IMR-90 (cell line): ENCODE data around the gene HOXC12. TPM values are rescaled to one million over a fixed set of nuclear protein-coding genes. Genes with fewer than 3 reads are reported as not detected.

Experiments
- ATAC-seq: fragments of 200-7000 bp; cut with Tn5 transposase; 2 replicates; pipeline ENCODE4 v1.9.1; 2020; ENCODE audit warnings: low read depth, mild to moderate bottlenecking, moderate library complexity
- BruUV-seq: library from RNA; stranded (reverse); fragments of 400-500 nt; replicated peaks from 2 replicates; lab custom pipeline; 2021; lab: Mats Ljungman, UMichigan
- CTCF ChIA-PET: fragments of 300-600 bp; formaldehyde crosslinking; extraction: SDS; loops from one replicate; lab custom pipeline; 2021; ENCODE audit warnings: antibody characterized with exemption; lab: Yijun Ruan, JAX
- POLR2A ChIA-PET: fragments of 300-600 bp; sonication (Branson Sonifier 250); formaldehyde crosslinking; loops from one replicate; lab custom pipeline; 2022; ENCODE audit warnings: antibody characterized with exemption; ENCODE audit not compliant: unreplicated experiment; lab: Charles Lee
- DNase-seq: peaks from one replicate; pipeline ENCODE4 v3.0.0; 2013
- H2AFZ ChIP-seq: replicated peaks from 2 replicates; pipeline ENCODE3; 2013; ENCODE audit warnings: low read length, mild to moderate bottlenecking; ENCODE audit not compliant: poor library complexity
- H2AK5ac ChIP-seq: 2 replicates; pipeline ENCODE4 v1.6.1; 2013; ENCODE audit warnings: low read depth, low read length, inconsistent platforms
- H2AK9ac ChIP-seq: replicated peaks from 2 replicates; pipeline ENCODE3; 2013; ENCODE audit warnings: mild to moderate bottlenecking, low read depth, low read length, moderate library complexity; ENCODE audit not compliant: poor library complexity
- H2BK120ac ChIP-seq: 2 replicates; pipeline ENCODE4 v1.6.1; 2013; ENCODE audit warnings: low read depth, low read length, inconsistent platforms
- H2BK15ac ChIP-seq: 3 replicates; pipeline ENCODE4 v1.6.1; 2013; ENCODE audit warnings: low read depth, low read length, inconsistent platforms
- H2BK20ac ChIP-seq: 2 replicates; pipeline ENCODE4 v1.6.1; 2013; ENCODE audit warnings: low read depth, mild to moderate bottlenecking, inconsistent platforms, low read length, moderate library complexity
- H2BK5ac ChIP-seq: 2 replicates; pipeline ENCODE4 v1.6.1; 2013; ENCODE audit warnings: mild to moderate bottlenecking, low read depth, low read length, inconsistent platforms; ENCODE audit not compliant: poor library complexity, severe bottlenecking
- H3K14ac ChIP-seq: replicated peaks from 2 replicates; pipeline ENCODE4 v1.6.1; 2013; ENCODE audit warnings: low read depth, low read length, inconsistent platforms
- H3K18ac ChIP-seq: 2 replicates; pipeline ENCODE4 v1.6.1; 2013; ENCODE audit warnings: low read depth, low read length, control low read depth
- H3K23ac ChIP-seq: 2 replicates; pipeline ENCODE4 v1.6.1; 2013; ENCODE audit warnings: low read depth, low read length, inconsistent platforms
- H3K27ac ChIP-seq: 2 replicates; pipeline ENCODE4 v1.5.1; 2013; ENCODE audit warnings: mild to moderate bottlenecking, control low read depth, low read length; ENCODE audit not compliant: insufficient read depth
- H3K27me3 ChIP-seq: 2 replicates; pipeline ENCODE4 v1.6.1; 2013; ENCODE audit warnings: low read length; ENCODE audit not compliant: control insufficient read depth, insufficient read depth
- H3K36me3 ChIP-seq: 2 replicates; pipeline ENCODE4 v1.6.1; 2013; ENCODE audit warnings: low read length, mixed read lengths; ENCODE audit not compliant: control insufficient read depth, insufficient read depth
- H3K4ac ChIP-seq: 2 replicates; pipeline ENCODE4 v1.6.1; 2013; ENCODE audit warnings: low read depth, low read length, inconsistent platforms
- H3K4me1 ChIP-seq: 2 replicates; pipeline ENCODE4 v1.6.1; 2013; ENCODE audit warnings: low read length, mixed read lengths; ENCODE audit not compliant: control insufficient read depth, insufficient read depth
- H3K4me2 ChIP-seq: 2 replicates; pipeline ENCODE4 v1.6.1; 2013; ENCODE audit warnings: low read depth, mild to moderate bottlenecking, control low read depth, low read length, moderate library complexity
- H3K4me3 ChIP-seq: 2 replicates; pipeline ENCODE4 v1.5.1; 2013; ENCODE audit warnings: low read depth, mild to moderate bottlenecking, control low read depth, low read length, moderate library complexity; ENCODE audit not compliant: insufficient read depth
- H3K56ac ChIP-seq: 2 replicates; pipeline ENCODE4 v1.6.1; 2013; ENCODE audit warnings: low read length, inconsistent platforms; ENCODE audit not compliant: insufficient read depth; ENCODE audit errors: extremely low read depth
- H3K79me1 ChIP-seq, 2 experiments: 2 replicates each; pipeline ENCODE4 v1.6.1; 2013; ENCODE audit warnings: low read length in 2 of 2, inconsistent platforms in 1 of 2, low read depth in 1 of 2
- H3K9ac ChIP-seq: 2 replicates; pipeline ENCODE4 v1.6.1; 2013; ENCODE audit warnings: low read depth, low read length, control low read depth
- H3K9me1 ChIP-seq: 2 replicates; pipeline ENCODE4 v1.6.1; 2013; ENCODE audit warnings: low read length, inconsistent platforms; ENCODE audit not compliant: insufficient read depth
- H3K9me3 ChIP-seq: 2 replicates; pipeline ENCODE4 v1.6.1; 2013; ENCODE audit warnings: low read length; ENCODE audit not compliant: control insufficient read depth, insufficient read depth
- H4K20me1 ChIP-seq: 2 replicates; pipeline ENCODE4 v1.6.1; 2013; ENCODE audit warnings: low read length, inconsistent platforms; ENCODE audit not compliant: insufficient read depth
- H4K5ac ChIP-seq: 2 replicates; pipeline ENCODE4 v1.6.1; 2013; ENCODE audit warnings: mild to moderate bottlenecking, low read depth, low read length, control low read depth
- H4K8ac ChIP-seq, 2 experiments: 2 replicates each; pipeline ENCODE4 v1.6.1; 2013; ENCODE audit warnings: low read depth in 2 of 2, low read length in 2 of 2, control low read depth in 1 of 2, inconsistent platforms in 1 of 2
- H4K91ac ChIP-seq: 2 replicates; pipeline ENCODE4 v1.6.1; 2013; ENCODE audit warnings: low read depth, low read length, inconsistent platforms; ENCODE audit not compliant: insufficient read depth
- BHLHE40 ChIP-seq: fragments of 150-350 bp; IDR thresholded peaks from 2 replicates; pipeline ENCODE4 v1.6.1; 2016; ENCODE audit warnings: mild to moderate bottlenecking, low read depth, low read length
- CEBPB ChIP-seq: IDR thresholded peaks from 2 replicates; pipeline ENCODE4 v1.6.1; 2012; ENCODE audit warnings: low read depth, low read length, improper control_type of control experiment
- CHD1 ChIP-seq: IDR thresholded peaks from 2 replicates; pipeline ENCODE4 v1.6.1; 2012; ENCODE audit warnings: low read depth, low read length, improper control_type of control experiment
- CTCF ChIP-seq: conservative IDR thresholded peaks from 2 replicates; pipeline ENCODE4 v1.5.1; 2012; ENCODE audit warnings: mild to moderate bottlenecking, low read depth, low read length, improper control_type of control experiment
- ELK1 ChIP-seq: fragments of 150-350 bp; IDR thresholded peaks from 2 replicates; pipeline ENCODE4 v1.6.1; 2016; ENCODE audit warnings: low read depth, mild to moderate bottlenecking, low read length, moderate library complexity, borderline replicate concordance
- FOS ChIP-seq: fragments of 150-350 bp; IDR thresholded peaks from 2 replicates; pipeline ENCODE4 v1.6.1; 2016; ENCODE audit warnings: low read depth, low read length
- MAFK ChIP-seq: IDR thresholded peaks from 2 replicates; pipeline ENCODE4 v1.6.1; 2012; ENCODE audit warnings: low read depth, low read length, improper control_type of control experiment
- MAZ ChIP-seq: IDR thresholded peaks from 2 replicates; pipeline ENCODE4 v1.6.1; 2012; ENCODE audit warnings: low read depth, mild to moderate bottlenecking, low read length, improper control_type of control experiment, moderate library complexity, borderline replicate concordance
- MXI1 ChIP-seq: IDR thresholded peaks from 2 replicates; pipeline ENCODE4 v1.6.1; 2012; ENCODE audit warnings: low read depth, mild to moderate bottlenecking, low read length, moderate library complexity, borderline replicate concordance
- NFE2L2 ChIP-seq: fragments of 150-350 bp; IDR thresholded peaks from 2 replicates; pipeline ENCODE4 v1.6.1; 2016; ENCODE audit warnings: low read depth, mild to moderate bottlenecking, low read length
- RAD21 ChIP-seq: IDR thresholded peaks from 2 replicates; pipeline ENCODE4 v1.6.1; 2012; ENCODE audit warnings: low read length, improper control_type of control experiment
- RCOR1 ChIP-seq: IDR thresholded peaks from 2 replicates; pipeline ENCODE4 v1.6.1; 2012; ENCODE audit warnings: mild to moderate bottlenecking, low read length, improper control_type of control experiment; ENCODE audit not compliant: insufficient replicate concordance
- RFX5 ChIP-seq: IDR thresholded peaks from 2 replicates; pipeline ENCODE4 v1.8.0; 2012; ENCODE audit warnings: low read depth, mild to moderate bottlenecking, low read length, moderate library complexity
- SMC3 ChIP-seq: fragments of 150-350 bp; IDR thresholded peaks from 2 replicates; pipeline ENCODE4 v1.6.1; 2016; ENCODE audit warnings: low read depth, mild to moderate bottlenecking, antibody characterized with exemption, low read length, moderate library complexity
- USF2 ChIP-seq: fragments of 150-350 bp; IDR thresholded peaks from 2 replicates; pipeline ENCODE4 v1.6.1; 2017; ENCODE audit warnings: mild to moderate bottlenecking, antibody characterized with exemption, low read length, low read depth
- WGBS, 2 experiments: methylation state at CpG; one replicate each; pipeline versions ENCODE4 v1.1.5 to v1.1.7; 2013; ENCODE audit warnings: missing lambda C conversion rate in 2 of 2; ENCODE audit not compliant: insufficient read length in 1 of 2; ENCODE audit errors: extremely low coverage in 2 of 2; 5-methylcytosine and 5-hydroxymethylcytosine counted together
- dilution Hi-C: fragments of 300-500 bp; cut with HindIII; formaldehyde crosslinking; loops from one replicate; pipeline ENCODE4 v1.14.3; 2018; ENCODE audit warnings: low sequenced_read_pairs; ENCODE audit not compliant: unreplicated experiment
- in situ Hi-C: fragments of 300-500 bp; cut with MboI; formaldehyde crosslinking; loops from 3 replicates; pipeline ENCODE4 v1.14.3; 2019; ENCODE audit warnings: low sequenced_read_pairs, inconsistent platforms, mixed read lengths
- intact Hi-C: fragments of 100-400 bp; cut with micrococcal nuclease; formaldehyde crosslinking; loops from 2 replicates; pipeline ENCODE4 v1.10.0; 2022
- polyA plus RNA-seq, 3 experiments: library from polyadenylated mRNA; depleted of rRNA; stranded (reverse); fragments of >200 nt; gene quantifications; 2 replicates each; pipeline ENCODE4 v1.2.3, GENCODE V29; 2012; ENCODE audit warnings: low replicate concordance in 1 of 3
- total RNA-seq: library from RNA; depleted of rRNA; stranded (reverse); fragments of >200 nt; gene quantifications from 2 replicates; pipeline ENCODE4 v1.2.3, GENCODE V29; 2012

HOXC12 gene
- total and polyA plus RNA-seq, 2 of the 4 experiments (the other 2 are of a cell fraction) = not detected

GRCh38 chr12:53927220-53928029, 27.3 kb upstream of the HOXC12 start:
- Histone ChIP-seq H3K27ac (no peak overlapping the region), H3K79me1 (no peaks in the 10 kb centered on the region), H2AK9ac (no peak overlapping the region), H3K23ac (no peak overlapping the region), H3K4me3 (no peak overlapping the region), H2BK15ac (no peak overlapping the region), H3K18ac (no peak overlapping the region), H2AFZ (peak overlapping the region; percentile 37), H2BK5ac (no peak overlapping the region), H3K9me1 (no peaks in the 10 kb centered on the region), H3K4me1 (no peaks in the 10 kb centered on the region), H2BK120ac (no peak overlapping the region), H3K14ac (no peak overlapping the region), H3K56ac (no peak overlapping the region), H4K5ac (no peak overlapping the region), H3K9me3 (peaks cover 6% of the 10 kb centered on the region; the same call in 1 of the 2 replicates), H3K9ac (no peak overlapping the region), H2BK20ac (no peak overlapping the region), H4K20me1 (no peaks in the 10 kb centered on the region), H3K4ac (no peak overlapping the region), H4K8ac (no peak overlapping the region), H4K91ac (no peak overlapping the region), H2AK5ac (no peak overlapping the region), H3K4me2 (no peak overlapping the region), H3K36me3 (no peaks in the 10 kb centered on the region), H3K27me3 (peaks cover 78% of the 10 kb centered on the region)
- ATAC-seq (no peak), DNase-seq (no peak)
- whole genome bisulfite sequencing, 2 experiments = 2% methylated on average over 9 of the region's 45 CpGs; no CpG with 5 or more reads in 1 of the 2 experiments
- ChIA-PET CTCF (no interaction called here), POLR2A (no interaction called here)
- in situ Hi-C loops (no loop called here), dilution Hi-C loops (no loop called here), intact Hi-C loops (no loop called here)
- BruUV-seq = no TSS peak
- TF ChIP-seq BHLHE40 = no peak
- TF ChIP-seq NFE2L2 = no peak
- TF ChIP-seq CEBPB = no peak
- no peak for TF ChIP-seq SMC3
- TF ChIP-seq FOS = no peak
- TF ChIP-seq MXI1 = no peak
- TF ChIP-seq RAD21 = no peak
- no peak for TF ChIP-seq RFX5
- no peak for TF ChIP-seq USF2
- TF ChIP-seq ELK1 = no peak
- TF ChIP-seq CHD1 = no peak
- TF ChIP-seq MAZ = no peak
- no peak for TF ChIP-seq MAFK
- TF ChIP-seq RCOR1 = no peak
- no peak for TF ChIP-seq CTCF
